IPS-NIHi7 (cell line): ENCODE measurements around the gene WNT6.

Source experiments
- DNase-seq: peaks from one replicate; pipeline ENCODE4 v3.0.0; 2012; ENCODE audit warnings: mixed read lengths; ENCODE audit errors: extremely low spot score

WNT6 gene

GRCh38 chr2:218857371-218858137 lies 2.1 kb upstream of the WNT6 start:
- no peak for DNase-seq

- no peak for DNase-seq
These were observed 1.5 kb upstream of the WNT6 start for GRCh38 chr2:218858138-218858445.

GRCh38 chr2:218858671-218859555 lies 692 bp upstream of the WNT6 start:
- DNase-seq = no peak

GRCh38 chr2:218859988-218860831 lies 605 bp downstream of the WNT6 start:
- DNase-seq = no peak

GRCh38 chr2:218860950-218861381 lies 1.4 kb downstream of the WNT6 start:
- peak; percentile 90 for DNase-seq

GRCh38 chr2:218861645-218862318 lies 2.2 kb downstream of the WNT6 start:
- DNase-seq = no peak

- no peak for DNase-seq
These were observed 3.5 kb downstream of the WNT6 start for GRCh38 chr2:218863021-218863520.

- DNase-seq = no peak
These were observed 5.8 kb downstream of the WNT6 start for GRCh38 chr2:218865396-218865795.

GRCh38 chr2:218865999-218866398 lies 6.4 kb downstream of the WNT6 start:
- DNase-seq = no peak

GRCh38 chr2:218867900-218868299 lies 8.3 kb downstream of the WNT6 start:
- no peak for DNase-seq

- no peak for DNase-seq
These were observed 9.5 kb downstream of the WNT6 start for GRCh38 chr2:218869064-218869463.

- DNase-seq = no peak
These were observed 11.4 kb downstream of the WNT6 start for GRCh38 chr2:218870984-218871344.

GRCh38 chr2:218871345-218872302 lies 12.0 kb downstream of the WNT6 start:
- DNase-seq = no peak

GRCh38 chr2:218872645-218873358 lies 13.2 kb downstream of the WNT6 start:
- DNase-seq = peak; percentile 70

GRCh38 chr2:218873359-218874194 lies 14.0 kb downstream of the WNT6 start:
- no peak for DNase-seq

- DNase-seq = no peak
These were observed 16.2 kb downstream of the WNT6 start for GRCh38 chr2:218875692-218876246.

GRCh38 chr2:218876562-218877219 lies 17.1 kb downstream of the WNT6 start:
- peak; percentile 82 for DNase-seq

GRCh38 chr2:218877331-218877730 lies 17.7 kb downstream of the WNT6 start:
- DNase-seq = no peak
